Suprapubic skin (tissue), 4 donors: ENCODE data around the gene HOXC10.

Experiments
- EP300 ChIP-seq: sonication (generic); formaldehyde crosslinking; IDR thresholded peaks from one replicate; pipeline ENCODE4 v1.6.1; 2017; ENCODE audit warnings: antibody characterized with exemption
- POLR2A ChIP-seq, 2 donors: fragments of 450-650 bp; IDR thresholded peaks; one replicate each; pipeline ENCODE4 v1.6.1; 2017; ENCODE audit warnings: antibody characterized with exemption in 2 of 2, mild to moderate bottlenecking in 2 of 2, moderate library complexity in 2 of 2
- POLR2AphosphoS5 ChIP-seq, 3 donors: sonication (generic); formaldehyde crosslinking; IDR thresholded peaks; one replicate each; pipeline ENCODE4 v1.6.1; 2017; ENCODE audit warnings: antibody characterized with exemption in 3 of 3
- TF ChIP-seq, protein P1 (sequence below), 2 donors: fragments of 200-600 bp in 1 of 2; fragments of 450-650 bp in 1 of 2; sonication (generic) in 1 of 2; IDR thresholded peaks; one replicate each; pipeline ENCODE4 v1.5.1; 2016 to 2019; ENCODE audit warnings: antibody characterized with exemption in 2 of 2, mild to moderate bottlenecking in 1 of 2, moderate library complexity in 1 of 2

DNA sequence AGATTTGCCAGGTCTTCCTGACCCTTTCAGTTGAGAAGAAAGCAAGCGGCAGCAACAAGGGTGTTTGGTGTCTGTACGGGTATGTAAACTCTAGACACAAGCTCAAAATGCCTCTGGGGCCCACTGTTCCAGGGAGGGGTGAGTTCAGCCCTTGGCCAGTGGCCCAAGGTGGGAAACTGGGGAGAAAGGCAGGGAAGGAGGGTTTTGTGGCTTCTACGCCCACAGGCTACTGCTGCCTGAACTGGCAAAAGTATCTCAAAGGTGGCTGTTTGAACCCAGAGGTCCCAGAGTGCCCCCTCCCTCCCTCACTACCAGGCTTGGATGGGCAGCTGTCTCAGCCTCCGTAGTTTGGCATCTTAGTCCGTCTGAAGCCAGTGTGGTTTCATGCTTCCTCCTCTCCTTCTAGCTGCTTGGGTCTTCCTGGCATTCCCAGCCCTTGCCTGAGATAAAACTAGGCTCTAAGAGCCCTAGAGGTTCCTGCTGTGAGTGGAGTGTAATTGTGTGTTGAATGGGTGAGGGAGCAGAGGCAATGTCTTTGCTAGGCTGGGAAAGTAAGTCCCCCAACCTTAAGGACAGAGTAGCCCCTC, 53.4 kb downstream of the HOXC10 start:
- TF ChIP-seq EP300: no peak
- TF ChIP-seq, protein P1, sequence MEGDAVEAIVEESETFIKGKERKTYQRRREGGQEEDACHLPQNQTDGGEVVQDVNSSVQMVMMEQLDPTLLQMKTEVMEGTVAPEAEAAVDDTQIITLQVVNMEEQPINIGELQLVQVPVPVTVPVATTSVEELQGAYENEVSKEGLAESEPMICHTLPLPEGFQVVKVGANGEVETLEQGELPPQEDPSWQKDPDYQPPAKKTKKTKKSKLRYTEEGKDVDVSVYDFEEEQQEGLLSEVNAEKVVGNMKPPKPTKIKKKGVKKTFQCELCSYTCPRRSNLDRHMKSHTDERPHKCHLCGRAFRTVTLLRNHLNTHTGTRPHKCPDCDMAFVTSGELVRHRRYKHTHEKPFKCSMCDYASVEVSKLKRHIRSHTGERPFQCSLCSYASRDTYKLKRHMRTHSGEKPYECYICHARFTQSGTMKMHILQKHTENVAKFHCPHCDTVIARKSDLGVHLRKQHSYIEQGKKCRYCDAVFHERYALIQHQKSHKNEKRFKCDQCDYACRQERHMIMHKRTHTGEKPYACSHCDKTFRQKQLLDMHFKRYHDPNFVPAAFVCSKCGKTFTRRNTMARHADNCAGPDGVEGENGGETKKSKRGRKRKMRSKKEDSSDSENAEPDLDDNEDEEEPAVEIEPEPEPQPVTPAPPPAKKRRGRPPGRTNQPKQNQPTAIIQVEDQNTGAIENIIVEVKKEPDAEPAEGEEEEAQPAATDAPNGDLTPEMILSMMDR (IDR thresholded peaks at IDR 0.05): no peak
- TF ChIP-seq POLR2A (IDR thresholded peaks at IDR 0.05): no peak
- TF ChIP-seq POLR2AphosphoS5 (IDR thresholded peaks at IDR 0.05): no peak
